SK-N-SH (cell line): ENCODE results near the gene IDH1. TPM values are rescaled to one million over a fixed set of nuclear protein-coding genes. Genes with fewer than 3 reads are reported as not detected.

Source experiments
- CTCF ChIA-PET: fragments of 300-600, 350-600 bp; formaldehyde crosslinking; extraction: SDS; loops from one replicate; lab custom pipeline; 2021; lab: Yijun Ruan, JAX
- POLR2A ChIA-PET: fragments of 350-600 bp; sonication (Branson Sonifier 250); formaldehyde crosslinking; extraction: SDS; loops from one replicate; lab custom pipeline; 2020; ENCODE audit warnings: antibody characterized with exemption, inconsistent platforms; lab: Yijun Ruan, JAX
- DNase-seq: peaks from one replicate; pipeline ENCODE4 v3.0.0; 2012
- H2AFZ ChIP-seq: fragments of 200-600 bp; sonication (generic); 2 replicates; pipeline ENCODE4 v1.8.1; 2016; ENCODE audit warnings: antibody characterized with exemption, mild to moderate bottlenecking, low read depth
- H3F3A ChIP-seq: fragments of 200-600 bp; sonication (generic); replicated peaks from 2 replicates; pipeline ENCODE3; 2016; ENCODE audit warnings: antibody characterized with exemption, mild to moderate bottlenecking; ENCODE audit not compliant: insufficient read depth
- H3K27ac ChIP-seq, 2 experiments: fragments of 200-500 bp in 1 of 2; fragments of 200-600 bp in 1 of 2; sonication (Bioruptor generic) in 1 of 2; sonication (generic), shearing (Covaris generic) in 1 of 2; 2 replicates each; pipeline versions ENCODE4 v1.5.1 to v1.6.1; 2014 to 2016; ENCODE audit warnings: low read depth in 2 of 2, inconsistent platforms in 1 of 2, low read length in 1 of 2, mild to moderate bottlenecking in 1 of 2, mixed read lengths in 1 of 2
- H3K27me3 ChIP-seq: fragments of 200-600 bp; sonication (generic), shearing (Covaris generic); 2 replicates; pipeline ENCODE4 v1.6.1; 2016; ENCODE audit warnings: mixed run types; ENCODE audit not compliant: insufficient read depth
- H3K36me3 ChIP-seq, 2 experiments: fragments of 200-500 bp in 1 of 2; fragments of 200-600 bp in 1 of 2; sonication (Bioruptor generic) in 1 of 2; sonication (generic) in 1 of 2; replicated peaks in 1 of 2; 2 replicates each; pipeline versions ENCODE3 to v1.5.1; 2014 to 2016; ENCODE audit warnings: low read length in 1 of 2, mild to moderate bottlenecking in 1 of 2; ENCODE audit not compliant: insufficient read depth in 2 of 2, control insufficient read depth in 1 of 2
- H3K4me1 ChIP-seq, 2 experiments: fragments of 200-500 bp in 1 of 2; fragments of 200-600 bp in 1 of 2; sonication (Bioruptor generic) in 1 of 2; sonication (generic), shearing (Covaris generic) in 1 of 2; 2 replicates each; pipeline versions ENCODE4 v1.5.1 to v1.6.1; 2014 to 2016; ENCODE audit warnings: low read depth in 1 of 2, low read length in 1 of 2, mixed run types in 1 of 2; ENCODE audit not compliant: insufficient read depth in 2 of 2, control insufficient read depth in 1 of 2
- H3K4me2 ChIP-seq: fragments of 200-600 bp; sonication (generic), shearing (Covaris generic); 2 replicates; pipeline ENCODE4 v1.6.1; 2017; ENCODE audit warnings: mixed run types
- H3K4me3 ChIP-seq, 2 experiments: fragments of 200-500 bp in 1 of 2; fragments of 200-600 bp in 1 of 2; sonication (Bioruptor generic) in 1 of 2; sonication (generic), shearing (Covaris generic) in 1 of 2; 2 replicates each; pipeline versions ENCODE4 v1.5.1 to v1.8.1; 2014 to 2016; ENCODE audit warnings: low read depth in 2 of 2, inconsistent platforms in 1 of 2, low read length in 1 of 2, mild to moderate bottlenecking in 1 of 2, mixed read lengths in 1 of 2, moderate library complexity in 1 of 2
- H3K79me2 ChIP-seq: fragments of 200-600 bp; sonication (generic); 2 replicates; pipeline ENCODE4 v1.8.1; 2017; ENCODE audit warnings: mild to moderate bottlenecking; ENCODE audit not compliant: insufficient read depth
- H3K9ac ChIP-seq: fragments of 200-600 bp; sonication (generic); 2 replicates; pipeline ENCODE4 v1.6.1; 2017; ENCODE audit warnings: mixed run types
- H3K9me2 ChIP-seq: fragments of 200-600 bp; sonication (generic); 2 replicates; pipeline ENCODE4 v1.6.1; 2017; ENCODE audit warnings: mixed run types
- H3K9me3 ChIP-seq: fragments of 200-600 bp; sonication (generic); 2 replicates; pipeline ENCODE4 v1.6.1; 2017; ENCODE audit warnings: mixed run types, mild to moderate bottlenecking, moderate library complexity
- H4K20me1 ChIP-seq: fragments of 200-600 bp; sonication (generic); 2 replicates; pipeline ENCODE4 v1.6.1; 2017; ENCODE audit warnings: mild to moderate bottlenecking, mixed run types; ENCODE audit not compliant: insufficient read depth
- FOSL2 ChIP-seq: IDR thresholded peaks from 2 replicates; pipeline ENCODE4 v1.4.0; 2012; ENCODE audit warnings: low read depth, mild to moderate bottlenecking, moderate library complexity, borderline replicate concordance
- GABPA ChIP-seq: IDR thresholded peaks from 2 replicates; pipeline ENCODE4 v1.4.0; 2012; ENCODE audit warnings: low read depth, mild to moderate bottlenecking
- GATA2 ChIP-seq: sonication (generic); formaldehyde crosslinking; IDR thresholded peaks from 2 replicates; pipeline ENCODE4 v1.5.0; 2020; ENCODE audit warnings: mild to moderate bottlenecking, missing genetic modification reagents
- MEF2A ChIP-seq: IDR thresholded peaks from 2 replicates; pipeline ENCODE4 v1.4.0; 2012; ENCODE audit warnings: low read depth, borderline replicate concordance
- RAD21 ChIP-seq: IDR thresholded peaks from 2 replicates; pipeline ENCODE4 v1.6.1; 2012; ENCODE audit warnings: mild to moderate bottlenecking, low read length
- RCOR1 ChIP-seq: fragments of 150-350 bp; IDR thresholded peaks from 2 replicates; pipeline ENCODE4 v1.6.1; 2017; ENCODE audit warnings: antibody characterized with exemption, low read length
- RFX5 ChIP-seq: IDR thresholded peaks from 2 replicates; pipeline ENCODE4 v1.6.1; 2012; ENCODE audit warnings: mild to moderate bottlenecking, improper control_type of control experiment, low read length
- SIN3A ChIP-seq: IDR thresholded peaks from 2 replicates; pipeline ENCODE4 v1.6.1; 2012; ENCODE audit warnings: low read depth, mild to moderate bottlenecking, low read length, moderate library complexity, borderline replicate concordance
- SMC3 ChIP-seq: IDR thresholded peaks from 2 replicates; pipeline ENCODE4 v1.6.1; 2012; ENCODE audit warnings: low read depth, low read length, improper control_type of control experiment
- WGBS: methylation state at CpG from one replicate; pipeline ENCODE4 v1.1.6; 2017; ENCODE audit warnings: low lambda C conversion rate; 5-methylcytosine and 5-hydroxymethylcytosine counted together
- polyA plus RNA-seq, 3 experiments: library from polyadenylated mRNA; depleted of rRNA; stranded (reverse); fragments of >200 nt; gene quantifications; 2 replicates each; pipeline ENCODE4 v1.2.3, GENCODE V29; 2012
- TF ChIP-seq, protein P1 (sequence below): IDR thresholded peaks from 2 replicates; pipeline ENCODE4 v1.4.0; 2012; ENCODE audit warnings: low read depth, borderline replicate concordance
- TF ChIP-seq, protein P2 (sequence below): fragments of 200-600 bp; sonication (generic); IDR thresholded peaks from 2 replicates; pipeline ENCODE4 v1.6.1; 2017; ENCODE audit warnings: antibody characterized with exemption, mild to moderate bottlenecking, moderate library complexity
- TF ChIP-seq, protein P3 (sequence below): fragments of 150-350 bp; IDR thresholded peaks from 2 replicates; pipeline ENCODE4 v1.6.1; 2017; ENCODE audit warnings: antibody characterized with exemption, low read length, low read depth, borderline replicate concordance

Gene IDH1
- polyA plus RNA-seq, 1 of the 3 experiments (the other 2 are of a cell fraction), result 43.4 TPM

DNA sequence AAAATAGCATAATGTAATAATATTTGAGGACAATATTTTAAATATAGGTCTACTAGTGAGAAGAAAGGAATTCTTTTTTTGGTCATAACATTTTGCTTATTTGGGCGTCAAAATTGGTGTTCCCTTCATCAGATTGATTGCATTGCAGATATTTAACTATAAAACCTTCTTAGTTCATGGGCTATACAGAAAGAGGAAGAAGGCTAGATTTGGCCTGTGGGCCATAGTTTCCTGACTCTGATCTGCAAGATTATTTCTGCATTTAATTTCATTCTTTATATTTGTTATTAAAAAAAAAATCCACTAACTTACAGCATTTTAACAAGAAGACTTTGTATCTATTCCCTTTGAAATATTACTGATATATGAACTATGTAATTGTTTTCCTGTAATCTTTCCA is 43.1 kb upstream of the IDH1 start (continued):
- TF ChIP-seq, protein P1, sequence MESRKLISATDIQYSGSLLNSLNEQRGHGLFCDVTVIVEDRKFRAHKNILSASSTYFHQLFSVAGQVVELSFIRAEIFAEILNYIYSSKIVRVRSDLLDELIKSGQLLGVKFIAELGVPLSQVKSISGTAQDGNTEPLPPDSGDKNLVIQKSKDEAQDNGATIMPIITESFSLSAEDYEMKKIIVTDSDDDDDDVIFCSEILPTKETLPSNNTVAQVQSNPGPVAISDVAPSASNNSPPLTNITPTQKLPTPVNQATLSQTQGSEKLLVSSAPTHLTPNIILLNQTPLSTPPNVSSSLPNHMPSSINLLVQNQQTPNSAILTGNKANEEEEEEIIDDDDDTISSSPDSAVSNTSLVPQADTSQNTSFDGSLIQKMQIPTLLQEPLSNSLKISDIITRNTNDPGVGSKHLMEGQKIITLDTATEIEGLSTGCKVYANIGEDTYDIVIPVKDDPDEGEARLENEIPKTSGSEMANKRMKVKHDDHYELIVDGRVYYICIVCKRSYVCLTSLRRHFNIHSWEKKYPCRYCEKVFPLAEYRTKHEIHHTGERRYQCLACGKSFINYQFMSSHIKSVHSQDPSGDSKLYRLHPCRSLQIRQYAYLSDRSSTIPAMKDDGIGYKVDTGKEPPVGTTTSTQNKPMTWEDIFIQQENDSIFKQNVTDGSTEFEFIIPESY, result no peak
- TF ChIP-seq SIN3A, result no peak
- TF ChIP-seq RFX5, result no peak
- TF ChIP-seq, protein P2, sequence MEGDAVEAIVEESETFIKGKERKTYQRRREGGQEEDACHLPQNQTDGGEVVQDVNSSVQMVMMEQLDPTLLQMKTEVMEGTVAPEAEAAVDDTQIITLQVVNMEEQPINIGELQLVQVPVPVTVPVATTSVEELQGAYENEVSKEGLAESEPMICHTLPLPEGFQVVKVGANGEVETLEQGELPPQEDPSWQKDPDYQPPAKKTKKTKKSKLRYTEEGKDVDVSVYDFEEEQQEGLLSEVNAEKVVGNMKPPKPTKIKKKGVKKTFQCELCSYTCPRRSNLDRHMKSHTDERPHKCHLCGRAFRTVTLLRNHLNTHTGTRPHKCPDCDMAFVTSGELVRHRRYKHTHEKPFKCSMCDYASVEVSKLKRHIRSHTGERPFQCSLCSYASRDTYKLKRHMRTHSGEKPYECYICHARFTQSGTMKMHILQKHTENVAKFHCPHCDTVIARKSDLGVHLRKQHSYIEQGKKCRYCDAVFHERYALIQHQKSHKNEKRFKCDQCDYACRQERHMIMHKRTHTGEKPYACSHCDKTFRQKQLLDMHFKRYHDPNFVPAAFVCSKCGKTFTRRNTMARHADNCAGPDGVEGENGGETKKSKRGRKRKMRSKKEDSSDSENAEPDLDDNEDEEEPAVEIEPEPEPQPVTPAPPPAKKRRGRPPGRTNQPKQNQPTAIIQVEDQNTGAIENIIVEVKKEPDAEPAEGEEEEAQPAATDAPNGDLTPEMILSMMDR, result no peak

DNA sequence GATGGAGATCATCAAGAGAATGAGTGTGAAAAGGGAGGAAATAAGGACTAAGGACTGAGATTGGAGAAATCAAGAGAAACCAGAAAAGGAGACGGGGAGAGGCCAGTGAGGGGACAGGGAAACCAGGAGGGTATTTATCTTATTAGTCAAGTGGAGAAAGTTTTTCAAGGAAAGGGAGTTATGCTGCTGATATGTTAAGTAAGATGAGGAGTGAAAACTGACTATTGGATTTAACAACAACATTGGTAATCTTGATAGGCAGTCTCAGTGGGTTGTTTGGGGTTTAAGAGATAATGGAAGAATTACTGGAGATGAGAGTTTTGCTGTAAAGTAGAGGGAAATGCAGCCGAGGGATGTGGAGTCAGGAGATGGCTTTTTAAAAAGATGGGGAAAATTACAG is 41.7 kb upstream of the IDH1 start:
- Histone ChIP-seq H3K36me3 (peaks cover 52 to 68% of the 10 kb centered on the region in 2 experiments), H4K20me1 (no peaks in the 10 kb centered on the region; the same call in 1 of the 2 replicates), H3K9me2 (no peaks in the 10 kb centered on the region), H3K9ac (no peak overlapping the region), H3K27ac (no peak overlapping the region), H3K4me1 (no peaks in the 10 kb centered on the region), H3K4me2 (no peak overlapping the region), H2AFZ (no peak overlapping the region), H3K9me3 (no peaks in the 10 kb centered on the region), H3K4me3 (no peak overlapping the region), H3K79me2 (peaks cover 19% of the 10 kb centered on the region), H3F3A (no peaks in the 10 kb centered on the region), H3K27me3 (no peaks in the 10 kb centered on the region)
- DNase-seq, result no peak
- ChIA-PET CTCF (no interaction called here), POLR2A (no interaction called here)
- TF ChIP-seq, protein P3, sequence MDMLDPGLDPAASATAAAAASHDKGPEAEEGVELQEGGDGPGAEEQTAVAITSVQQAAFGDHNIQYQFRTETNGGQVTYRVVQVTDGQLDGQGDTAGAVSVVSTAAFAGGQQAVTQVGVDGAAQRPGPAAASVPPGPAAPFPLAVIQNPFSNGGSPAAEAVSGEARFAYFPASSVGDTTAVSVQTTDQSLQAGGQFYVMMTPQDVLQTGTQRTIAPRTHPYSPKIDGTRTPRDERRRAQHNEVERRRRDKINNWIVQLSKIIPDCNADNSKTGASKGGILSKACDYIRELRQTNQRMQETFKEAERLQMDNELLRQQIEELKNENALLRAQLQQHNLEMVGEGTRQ, result no peak
- no peak for TF ChIP-seq GATA2 (CRISPR knock-in tag)
- TF ChIP-seq SMC3, result no peak
- TF ChIP-seq MEF2A, result no peak
- TF ChIP-seq GABPA, result no peak
- no peak for TF ChIP-seq RCOR1
- no peak for TF ChIP-seq FOSL2
- no peak for TF ChIP-seq RAD21
- 93% methylated on average over 2 of the region's 2 CpGs for WGBS
